ENCODE measurements around the gene QPRT. TPM values are rescaled to one million over a fixed set of nuclear protein-coding genes. Genes with fewer than 3 reads are reported as not detected.
"Not testable (repeated sequence)": the region's sequence is repeated elsewhere in the genome, so short reads cannot be mapped to it uniquely, and the experiment has no call there.

QPRT gene
- total RNA-seq, 1 donor, result 19.5 TPM

- TF ChIP-seq CTCF (IDR thresholded peaks at IDR 0.05; ENCODE audit: extremely low read depth, low read depth, low read length), result peak; percentile 75
- H2AFZ ChIP-seq (ENCODE audit: low read length), result peak overlapping the region; percentile 85
- H3K27ac ChIP-seq (ENCODE audit: low read depth, low read length), result no peak overlapping the region
- H3K27me3 ChIP-seq (ENCODE audit: insufficient read depth, low read length), result peaks cover 5% of the 10 kb centered on the region
- no peaks in the 10 kb centered on the region for H3K36me3 ChIP-seq (ENCODE audit: insufficient read depth, low read length)
- H3K4me3 ChIP-seq (ENCODE audit: insufficient read depth, low read length), result peak overlapping the region; percentile 38
- H3K4me2 ChIP-seq (ENCODE audit: insufficient read depth, low read length), result peak overlapping the region; percentile 69
- H3K79me2 ChIP-seq (ENCODE audit: insufficient read depth, low read length), result no peaks in the 10 kb centered on the region
- no peaks in the 10 kb centered on the region for H3K9me3 ChIP-seq (ENCODE audit: low read depth, low read length)
- no peaks in the 10 kb centered on the region for H3K4me1 ChIP-seq (ENCODE audit: insufficient read depth, low read length)
- DNase-seq (ENCODE audit: insufficient read length, low spot score, missing footprints), result peak; percentile 84
- no peaks in the 10 kb centered on the region for H4K20me1 ChIP-seq (ENCODE audit: insufficient read depth, low read length)
Measured at GRCh38 chr16:29729116-29729521, 50.1 kb downstream of the QPRT start.

GRCh38 chr16:29730649-29731048 is 51.7 kb downstream of the QPRT start:
- Histone ChIP-seq H3K27ac (ENCODE audit: low read depth, low read length) (no peak overlapping the region), H4K20me1 (ENCODE audit: insufficient read depth, low read length) (no peaks in the 10 kb centered on the region), H3K4me3 (ENCODE audit: insufficient read depth, low read length) (no peak overlapping the region), H3K9me3 (ENCODE audit: low read depth, low read length) (no peaks in the 10 kb centered on the region), H3K27me3 (ENCODE audit: insufficient read depth, low read length) (peaks cover 5% of the 10 kb centered on the region), H2AFZ (ENCODE audit: low read length) (no peak overlapping the region), H3K4me1 (ENCODE audit: insufficient read depth, low read length) (no peaks in the 10 kb centered on the region), H3K4me2 (ENCODE audit: insufficient read depth, low read length) (no peak overlapping the region), H3K79me2 (ENCODE audit: insufficient read depth, low read length) (no peaks in the 10 kb centered on the region), H3K36me3 (ENCODE audit: insufficient read depth, low read length) (no peaks in the 10 kb centered on the region)
- TF ChIP-seq CTCF (IDR thresholded peaks at IDR 0.05; ENCODE audit: extremely low read depth, low read depth, low read length), result no peak
- no peak for DNase-seq (ENCODE audit: insufficient read length, low spot score, missing footprints)

GRCh38 chr16:29731768-29732601 is 53.0 kb downstream of the QPRT start:
- not testable (repeated sequence) for H4K20me1 ChIP-seq (ENCODE audit: insufficient read depth, low read length); H3K36me3 ChIP-seq (ENCODE audit: insufficient read depth, low read length); H3K4me1 ChIP-seq (ENCODE audit: insufficient read depth, low read length); H3K79me2 ChIP-seq (ENCODE audit: insufficient read depth, low read length); H2AFZ ChIP-seq (ENCODE audit: low read length); H3K27ac ChIP-seq (ENCODE audit: low read depth, low read length); H3K4me3 ChIP-seq (ENCODE audit: insufficient read depth, low read length); DNase-seq (ENCODE audit: insufficient read length, low spot score, missing footprints); H3K4me2 ChIP-seq (ENCODE audit: insufficient read depth, low read length); H3K9me3 ChIP-seq (ENCODE audit: low read depth, low read length)
- peaks cover 15% of the 10 kb centered on the region for H3K27me3 ChIP-seq (ENCODE audit: insufficient read depth, low read length)

- H3K27me3 ChIP-seq (ENCODE audit: insufficient read depth, low read length), result peaks cover 14% of the 10 kb centered on the region
- no peaks in the 10 kb centered on the region for H3K4me1 ChIP-seq (ENCODE audit: insufficient read depth, low read length)
- peak; percentile 76 for DNase-seq (ENCODE audit: insufficient read length, low spot score, missing footprints)
- H3K4me2 ChIP-seq (ENCODE audit: insufficient read depth, low read length), result no peak overlapping the region
- H3K27ac ChIP-seq (ENCODE audit: low read depth, low read length), result no peak overlapping the region
- TF ChIP-seq CTCF (IDR thresholded peaks at IDR 0.05; ENCODE audit: extremely low read depth, low read depth, low read length), result no peak
- H2AFZ ChIP-seq (ENCODE audit: low read length), result no peak overlapping the region
- H3K79me2 ChIP-seq (ENCODE audit: insufficient read depth, low read length), result no peaks in the 10 kb centered on the region
- no peak overlapping the region for H3K4me3 ChIP-seq (ENCODE audit: insufficient read depth, low read length)
- no peaks in the 10 kb centered on the region for H3K36me3 ChIP-seq (ENCODE audit: insufficient read depth, low read length)
- no peaks in the 10 kb centered on the region for H3K9me3 ChIP-seq (ENCODE audit: low read depth, low read length)
- no peaks in the 10 kb centered on the region for H4K20me1 ChIP-seq (ENCODE audit: insufficient read depth, low read length)
Measured at GRCh38 chr16:29734786-29735185, 55.8 kb downstream of the QPRT start.
